GM19397 (cell line): Measurements from ENCODE around the gene SUSD4.

Experiments used
- ATAC-seq: cut with Tn5 transposase; IDR thresholded peaks from one replicate; pipeline ENCODE4 v1.9.1; 2021; ENCODE audit warnings: mild to moderate bottlenecking, moderate library complexity; ENCODE audit not compliant: unreplicated experiment

SUSD4 gene

DNA sequence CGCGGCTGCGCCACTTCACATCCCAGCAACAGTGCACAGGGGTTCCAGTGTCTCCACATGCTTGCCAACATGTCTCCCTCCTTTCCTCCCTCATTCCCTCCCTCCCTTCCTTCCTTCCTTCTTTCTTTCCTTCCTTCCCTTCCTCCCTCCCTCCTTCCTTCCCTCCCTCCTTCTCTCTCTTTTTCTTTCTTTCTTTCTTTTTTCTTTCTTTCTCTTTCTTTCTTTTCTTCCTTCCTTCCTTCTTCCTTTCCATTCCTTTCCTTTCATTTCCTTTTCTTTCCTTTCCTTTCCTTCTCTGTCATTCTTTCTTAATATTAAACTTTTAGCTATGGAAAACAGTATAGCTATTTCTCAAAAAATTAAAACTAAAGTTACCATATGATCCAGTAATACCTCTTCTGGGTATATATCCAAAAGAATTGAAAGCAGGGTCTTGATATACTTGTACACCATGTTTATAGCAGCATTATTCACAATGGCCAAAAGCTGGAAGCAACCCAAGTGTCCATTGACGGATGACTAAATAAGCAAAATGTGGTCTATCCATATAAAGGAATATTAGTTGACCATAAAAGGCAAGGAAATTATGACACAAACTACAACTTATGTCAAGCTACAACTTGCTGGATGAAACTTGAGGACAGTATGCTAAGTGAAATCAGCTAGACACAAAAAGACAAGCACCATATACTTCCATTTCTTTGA lies 165.9 kb downstream of the SUSD4 start:
- ATAC-seq, result no peak

GRCh38 chr1:223189903-223190724 lies 173.9 kb downstream of the SUSD4 start:
- no peak for ATAC-seq

DNA sequence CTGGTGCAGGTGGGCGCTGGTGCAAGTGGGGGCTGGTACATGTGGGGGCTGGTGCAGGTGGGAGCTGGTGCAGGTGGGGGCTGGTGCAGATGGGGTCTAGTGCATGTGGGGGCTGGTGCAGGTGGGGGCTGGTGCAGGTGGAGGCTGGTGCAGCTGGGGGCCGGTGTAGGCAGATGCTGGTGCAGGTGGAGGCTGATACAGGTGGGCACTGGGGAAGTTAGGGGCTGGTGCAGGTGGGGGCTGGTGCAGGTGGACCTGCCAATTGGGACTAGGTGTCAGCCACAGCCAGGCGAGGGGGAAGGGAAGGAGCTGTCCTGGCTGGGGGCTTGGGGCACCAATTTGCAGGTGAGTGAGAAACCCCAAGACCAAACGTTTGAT lies 174.5 kb downstream of the SUSD4 start:
- no peak for ATAC-seq

DNA sequence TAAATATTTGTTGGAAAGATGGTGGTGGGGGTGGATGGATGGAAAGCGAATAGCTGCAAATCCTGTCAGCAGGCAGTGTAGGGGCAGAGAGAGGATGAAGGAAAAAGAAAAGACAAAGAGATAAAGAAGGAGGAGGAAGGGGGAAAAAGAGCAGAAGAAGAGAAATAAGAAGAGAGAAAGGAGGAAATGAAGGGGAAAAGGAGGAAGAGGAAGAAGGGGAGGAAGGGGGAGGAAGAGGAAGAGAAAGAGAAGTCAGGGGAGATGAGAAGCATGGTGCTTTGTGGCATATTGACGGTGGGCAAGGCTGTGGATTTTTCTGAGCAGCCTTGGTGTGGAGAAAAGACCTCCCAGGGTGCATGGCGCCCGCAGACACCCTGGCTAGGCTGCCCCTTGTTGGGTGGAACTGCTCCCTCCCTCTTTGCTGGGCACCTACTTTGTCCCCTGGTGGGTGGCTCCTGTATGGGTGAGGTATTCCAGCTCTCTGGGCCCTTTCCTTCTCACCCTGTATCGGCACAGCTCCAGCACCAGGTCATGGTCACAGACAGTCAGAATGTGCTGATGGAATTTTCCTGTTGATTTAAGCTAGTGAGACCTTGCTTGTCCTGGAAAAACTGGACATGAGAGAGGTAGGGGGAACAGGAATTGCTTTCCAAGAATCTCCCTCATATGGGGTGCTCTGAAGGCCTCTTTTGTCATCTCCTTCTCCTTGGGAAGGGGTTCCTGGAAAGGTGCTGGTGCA lies 175.2 kb downstream of the SUSD4 start:
- ATAC-seq, result no peak

DNA sequence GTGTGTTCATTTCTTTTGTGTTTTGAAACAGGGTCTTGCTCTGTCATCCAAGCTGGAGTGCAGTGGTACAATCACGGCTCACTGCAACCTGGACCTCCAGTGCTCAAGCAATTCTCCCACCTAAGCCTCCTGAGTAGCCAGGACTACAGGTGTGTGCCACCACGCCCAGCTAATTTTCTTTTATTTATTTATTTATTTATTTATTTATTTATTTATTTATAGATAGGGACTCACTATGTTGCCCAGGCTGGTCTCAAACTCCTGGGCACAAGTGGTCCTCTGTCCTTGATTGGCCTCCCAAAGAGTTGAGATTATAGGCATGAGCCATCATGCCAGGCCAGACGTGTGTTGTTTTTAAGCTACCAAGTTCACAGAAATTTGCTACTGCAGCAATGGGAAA lies 177.2 kb downstream of the SUSD4 start:
- ATAC-seq, result no peak

DNA sequence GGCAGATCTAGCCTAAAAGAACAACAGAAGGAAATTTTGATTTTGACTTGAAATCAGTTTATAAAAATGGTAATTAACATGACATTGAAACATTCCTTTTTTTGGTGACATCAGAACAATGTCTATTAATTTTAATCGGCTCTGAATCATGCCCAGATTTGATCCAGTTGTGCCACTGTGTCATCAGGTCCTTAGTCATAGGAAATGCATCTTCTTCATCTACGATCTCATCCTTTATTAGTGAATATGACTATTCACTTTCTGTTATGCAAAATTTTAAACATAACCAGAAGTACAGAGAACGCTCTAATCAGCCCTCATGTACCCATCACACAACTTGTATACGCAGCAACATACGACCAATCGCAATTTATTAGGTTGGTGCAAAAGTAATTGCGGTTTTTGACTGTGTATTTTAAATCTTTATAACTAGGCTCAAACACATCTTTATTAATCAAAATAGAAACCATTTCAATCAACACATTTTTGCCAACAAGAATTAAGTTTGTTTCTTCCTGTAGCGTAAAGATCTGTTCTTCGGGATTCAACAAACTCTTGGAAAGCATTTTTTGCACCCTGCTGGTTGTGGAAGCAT lies 180.6 kb downstream of the SUSD4 start:
- no peak for ATAC-seq

DNA sequence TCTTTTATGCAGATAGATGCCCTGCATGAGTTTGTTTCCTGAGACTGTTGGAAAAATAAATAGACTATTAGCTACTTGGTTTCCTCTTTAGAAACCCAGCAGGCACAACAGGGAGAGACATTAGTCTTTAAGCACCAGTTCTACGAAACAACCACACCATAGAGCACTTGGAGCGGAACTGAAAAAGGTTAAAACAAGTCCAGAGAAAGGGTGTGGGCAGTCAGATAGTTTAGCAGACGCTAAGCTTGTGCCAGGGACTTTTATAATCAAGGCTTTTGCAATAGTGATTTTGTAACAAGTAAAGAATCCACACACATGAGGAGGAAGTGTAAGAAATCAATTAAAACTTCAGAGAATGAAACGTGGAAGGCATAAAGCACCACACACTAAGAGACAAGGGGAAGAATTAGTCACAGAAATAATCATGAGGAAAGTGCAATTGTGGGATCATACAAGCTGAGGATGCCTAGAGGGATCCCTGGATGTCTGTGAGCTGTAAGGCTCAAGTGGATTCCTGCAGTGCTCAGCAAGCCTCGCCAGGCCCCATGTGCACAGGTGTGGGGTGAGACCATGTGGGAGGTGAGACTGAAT lies 183.2 kb downstream of the SUSD4 start:
- ATAC-seq, result no peak

GRCh38 chr1:223179786-223180185 lies 184.2 kb downstream of the SUSD4 start:
- no peak for ATAC-seq

- no peak for ATAC-seq
Measured at GRCh38 chr1:223179280-223179679, 184.7 kb downstream of the SUSD4 start.

DNA sequence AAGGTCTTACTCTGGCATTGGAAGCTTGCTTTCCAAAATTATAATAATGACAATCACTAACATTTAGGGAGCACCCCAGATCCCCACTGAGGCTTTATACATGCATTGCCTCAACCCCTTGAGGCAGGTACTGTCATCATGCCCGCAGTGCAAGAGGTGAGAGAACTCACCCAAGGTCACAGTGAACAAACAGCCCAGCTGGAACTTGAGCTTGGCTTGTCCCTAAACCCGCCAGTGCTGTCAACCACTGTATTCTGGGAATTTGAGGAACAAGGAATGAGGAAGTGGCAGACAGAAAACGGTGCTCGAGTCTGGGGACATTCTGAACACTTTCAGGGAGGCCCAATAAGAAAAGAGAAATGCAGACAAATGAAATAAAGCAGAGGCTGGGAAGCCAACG lies 186.3 kb downstream of the SUSD4 start:
- ATAC-seq, result no peak

GRCh38 chr1:223176437-223176836 lies 187.5 kb downstream of the SUSD4 start:
- ATAC-seq, result no peak

- no peak for ATAC-seq
Measured at GRCh38 chr1:223175633-223176032, 188.3 kb downstream of the SUSD4 start.

DNA sequence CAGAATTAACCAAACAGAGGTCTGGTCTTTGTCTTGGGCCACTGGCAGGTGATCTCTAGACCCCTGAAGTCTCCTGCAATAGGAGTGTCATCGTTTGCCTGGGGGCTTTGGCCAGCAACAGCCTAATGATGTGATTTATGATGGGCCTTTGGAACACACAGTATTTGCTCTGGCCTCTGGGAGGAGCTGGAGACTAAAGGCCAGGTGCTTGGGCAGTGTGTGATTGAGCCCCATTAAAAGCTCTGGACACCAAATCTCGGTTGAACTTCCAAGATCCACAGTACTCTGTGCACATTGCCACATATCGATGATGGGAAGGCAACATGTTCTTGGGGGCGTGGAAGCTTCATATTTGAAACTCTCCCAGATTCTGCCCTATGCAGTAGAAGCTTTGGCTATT lies 188.9 kb downstream of the SUSD4 start:
- no peak for ATAC-seq
